ENCODE results near the gene SNAP29.
"Not testable (repeated sequence)": the region's sequence is repeated elsewhere in the genome, so short reads cannot be mapped to it uniquely, and the experiment has no call there.

Gene SNAP29

DNA sequence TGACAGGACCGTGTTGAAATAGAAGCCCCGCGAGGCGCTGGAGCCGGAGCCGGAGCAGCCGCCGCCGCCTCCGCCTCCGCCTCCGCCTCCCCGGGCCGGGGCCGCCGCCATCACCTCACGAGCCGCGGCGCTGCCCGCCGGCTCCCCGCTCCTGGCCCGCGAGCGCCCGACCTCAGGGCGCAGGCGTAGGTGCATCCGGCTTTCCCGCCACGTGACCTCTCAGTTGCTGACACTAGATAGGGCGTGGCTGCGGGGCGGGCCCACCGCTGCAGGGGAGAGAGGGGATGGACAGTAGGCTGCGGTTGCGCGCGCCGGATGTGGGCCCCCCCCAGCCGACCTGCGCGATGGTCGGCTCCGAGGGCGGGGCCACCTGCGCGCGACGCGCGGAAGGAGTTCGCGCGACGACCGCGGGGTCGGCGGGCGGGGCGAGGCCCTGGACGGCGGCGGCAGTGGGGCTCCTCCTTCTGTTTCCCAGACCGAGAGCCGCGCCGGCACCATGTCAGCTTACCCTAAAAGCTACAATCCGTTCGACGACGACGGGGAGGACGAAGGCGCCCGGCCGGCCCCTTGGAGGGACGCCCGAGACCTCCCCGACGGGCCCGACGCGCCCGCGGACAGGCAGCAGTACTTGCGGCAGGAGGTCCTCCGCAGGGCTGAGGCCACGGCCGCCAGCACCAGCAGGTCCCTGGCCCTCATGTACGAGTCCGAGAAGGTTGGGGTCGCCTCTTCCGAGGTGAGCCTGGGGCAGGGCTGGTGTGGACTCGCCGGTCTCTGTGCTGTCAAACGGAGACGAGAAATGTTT lies at the start of gene SNAP29, which contains the start of gene PI4KA:
Gene SNAP29, plus strand, starts transcription at position 393 of the 802 bp plus-strand sequence. Its CDS starts 104 bp downstream, at position 497.
Gene PI4KA, minus strand, starts transcription at position 197 of the 802 bp plus-strand sequence. Its CDS starts 86 bp downstream, at position 111.
- H3K9me3 Mint-ChIP-seq = no peaks in the 10 kb centered on the region
- peak within 1 kb of the TSS; percentile 87 for H3K4me3 Mint-ChIP-seq
- peaks cover 5% of the 10 kb centered on the region for H3K36me3 Mint-ChIP-seq (ENCODE audit: low read depth)
- ATAC-seq (peak; percentile 96), DNase-seq (peak; percentile 98)
- peak within 1 kb of the TSS; percentile 72 for H3K27ac Mint-ChIP-seq
- peaks cover 46% of the 10 kb centered on the region for H3K4me1 Mint-ChIP-seq
- no peaks in the 10 kb centered on the region for H3K27me3 Mint-ChIP-seq

DNA sequence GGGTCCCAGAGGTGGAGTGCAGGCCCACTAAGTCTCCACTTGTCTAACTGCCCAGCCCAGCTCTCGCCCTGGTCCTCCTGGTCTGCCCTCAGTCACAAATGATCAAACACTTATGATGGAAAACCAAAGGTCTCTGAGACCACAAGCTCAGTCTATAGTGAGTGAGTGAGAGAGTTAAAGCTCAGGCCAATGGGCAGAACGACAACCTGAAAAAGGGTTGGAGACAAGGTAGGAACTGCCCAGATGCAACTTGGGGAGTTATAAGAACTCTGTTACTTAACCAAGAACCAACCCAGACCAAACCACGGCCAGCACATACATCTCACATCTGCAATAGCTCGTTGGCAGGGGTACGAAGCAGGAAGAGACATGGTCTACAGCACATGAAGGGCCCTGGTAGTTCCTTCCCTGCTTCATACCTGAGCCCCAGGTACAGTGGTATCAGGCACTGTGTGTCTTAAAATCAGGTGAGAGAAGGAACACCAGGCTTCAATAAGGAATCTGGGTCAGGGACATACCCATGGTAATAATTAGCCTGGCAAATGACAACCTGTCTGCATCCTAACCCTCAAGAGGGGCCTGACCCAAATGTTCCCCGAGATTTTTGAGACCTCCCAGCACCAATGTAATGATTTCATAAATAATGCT lies 49.1 kb upstream of the SNAP29 start:
- Mint-ChIP-seq H3K27ac (no peak overlapping the region), H3K4me3 (no peak overlapping the region), H3K36me3 (ENCODE audit: low read depth) (peaks cover 41% of the 10 kb centered on the region), H3K4me1 (peaks cover 28% of the 10 kb centered on the region), H3K27me3 (no peaks in the 10 kb centered on the region), H3K9me3 (no peaks in the 10 kb centered on the region)
- DNase-seq = no peak
- ATAC-seq = no peak

DNA sequence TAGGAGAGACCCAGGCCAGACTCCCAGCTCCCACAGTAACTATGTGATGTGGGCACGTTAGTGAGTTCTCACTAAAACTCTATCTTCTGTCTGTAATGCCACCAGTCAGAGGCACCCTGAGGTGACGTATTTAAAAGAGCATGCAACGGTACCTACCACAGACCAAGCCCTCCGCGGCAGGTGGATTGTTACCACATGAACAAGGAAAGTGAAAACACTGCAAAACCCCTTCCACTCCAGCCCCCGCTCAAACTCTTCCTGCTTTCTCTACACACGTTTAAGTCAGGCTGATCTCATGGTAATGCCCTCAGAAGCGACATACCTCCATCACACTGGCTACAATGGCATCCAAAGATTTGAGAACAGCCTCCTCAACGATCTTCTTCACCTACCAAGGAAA lies 48.2 kb upstream of the SNAP29 start:
- Mint-ChIP-seq H3K36me3 (ENCODE audit: low read depth) (peaks cover 45% of the 10 kb centered on the region), H3K27me3 (no peaks in the 10 kb centered on the region), H3K4me3 (no peak overlapping the region), H3K4me1 (peaks cover 28% of the 10 kb centered on the region), H3K27ac (peak overlapping the region; percentile 76), H3K9me3 (no peaks in the 10 kb centered on the region)
- DNase-seq = peak; percentile 24
- peak; percentile 84 for ATAC-seq

- Mint-ChIP-seq H3K27ac (peak overlapping the region; percentile 76), H3K4me1 (peaks cover 24% of the 10 kb centered on the region), H3K27me3 (no peaks in the 10 kb centered on the region), H3K9me3 (no peaks in the 10 kb centered on the region), H3K4me3 (no peak overlapping the region), H3K36me3 (ENCODE audit: low read depth) (peaks cover 41% of the 10 kb centered on the region)
- ATAC-seq (peak; percentile 58), DNase-seq (peak; percentile 5)
Observed at GRCh38 chr22:20811171-20811570, 47.6 kb upstream of the SNAP29 start.

- no peak overlapping the region for H3K4me3 Mint-ChIP-seq
- ATAC-seq = no peak
- no peak overlapping the region for H3K27ac Mint-ChIP-seq
Observed at GRCh38 chr22:20811971-20812660, 46.7 kb upstream of the SNAP29 start.

DNA sequence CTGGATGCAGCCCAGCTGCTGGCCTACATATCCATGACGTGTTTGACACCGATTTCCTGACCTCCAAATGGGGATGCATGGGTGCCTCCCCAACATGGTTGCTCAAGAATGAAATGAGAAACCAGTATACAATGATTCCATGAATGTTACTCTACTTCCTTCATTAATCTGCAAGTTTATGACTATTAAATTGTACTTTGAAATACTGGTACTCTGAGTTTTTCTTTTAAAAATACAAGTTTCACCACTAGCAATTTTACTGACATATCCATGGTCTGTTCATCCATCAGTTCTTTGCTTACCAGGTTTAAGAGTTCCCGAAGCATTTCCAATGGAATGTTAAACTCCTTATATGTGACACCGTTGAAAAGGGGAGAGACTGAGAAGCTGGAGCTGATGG lies 45.8 kb upstream of the SNAP29 start:
- Mint-ChIP-seq H3K9me3 (no peaks in the 10 kb centered on the region), H3K4me1 (peaks cover 23% of the 10 kb centered on the region), H3K27me3 (no peaks in the 10 kb centered on the region), H3K4me3 (no peak overlapping the region), H3K36me3 (ENCODE audit: low read depth) (peaks cover 35% of the 10 kb centered on the region), H3K27ac (no peak overlapping the region)
- ATAC-seq = no peak
- DNase-seq = no peak

More at GRCh38 chr22:20811971-20812660, 46.7 kb upstream of the SNAP29 start:
- no peaks in the 10 kb centered on the region for H3K9me3 Mint-ChIP-seq
- peaks cover 23% of the 10 kb centered on the region for H3K4me1 Mint-ChIP-seq
- H3K27me3 Mint-ChIP-seq = no peaks in the 10 kb centered on the region
- no peak for DNase-seq
- H3K36me3 Mint-ChIP-seq (ENCODE audit: low read depth) = peaks cover 40% of the 10 kb centered on the region

GRCh38 chr22:20814221-20814808 lies 44.5 kb upstream of the SNAP29 start:
- Mint-ChIP-seq H3K4me3 (no peak overlapping the region), H3K27ac (peak overlapping the region; percentile 29), H3K36me3 (ENCODE audit: low read depth) (peaks cover 37% of the 10 kb centered on the region), H3K9me3 (no peaks in the 10 kb centered on the region), H3K4me1 (peaks cover 21% of the 10 kb centered on the region), H3K27me3 (no peaks in the 10 kb centered on the region)
- ATAC-seq = no peak
- no peak for DNase-seq

- DNase-seq = no peak
Observed at GRCh38 chr22:20815477-20816050, 43.2 kb upstream of the SNAP29 start.

GRCh38 chr22:20816559-20816958 lies 42.2 kb upstream of the SNAP29 start:
- no peaks in the 10 kb centered on the region for H3K9me3 Mint-ChIP-seq
- H3K36me3 Mint-ChIP-seq (ENCODE audit: low read depth) = peaks cover 25% of the 10 kb centered on the region
- no peak for ATAC-seq
- no peaks in the 10 kb centered on the region for H3K27me3 Mint-ChIP-seq
- H3K27ac Mint-ChIP-seq = no peak overlapping the region
- H3K4me1 Mint-ChIP-seq = peaks cover 5% of the 10 kb centered on the region
- no peak for DNase-seq
- no peak overlapping the region for H3K4me3 Mint-ChIP-seq

More at GRCh38 chr22:20815477-20816050, 43.2 kb upstream of the SNAP29 start:
- no peak for ATAC-seq
- Mint-ChIP-seq H3K27me3 (no peaks in the 10 kb centered on the region), H3K9me3 (no peaks in the 10 kb centered on the region), H3K4me1 (peaks cover 15% of the 10 kb centered on the region), H3K4me3 (no peak overlapping the region), H3K27ac (no peak overlapping the region), H3K36me3 (ENCODE audit: low read depth) (peaks cover 31% of the 10 kb centered on the region)

GRCh38 chr22:20818471-20818870 lies 40.3 kb upstream of the SNAP29 start:
- ATAC-seq = no peak
- Mint-ChIP-seq H3K4me3 (no peak overlapping the region), H3K9me3 (no peaks in the 10 kb centered on the region), H3K4me1 (peaks cover 2% of the 10 kb centered on the region), H3K36me3 (ENCODE audit: low read depth) (peaks cover 24% of the 10 kb centered on the region), H3K27me3 (no peaks in the 10 kb centered on the region), H3K27ac (no peak overlapping the region)
- DNase-seq = no peak

GRCh38 chr22:20819471-20819870 lies 39.3 kb upstream of the SNAP29 start:
- Mint-ChIP-seq H3K27me3 (no peaks in the 10 kb centered on the region), H3K4me3 (no peak overlapping the region), H3K9me3 (no peaks in the 10 kb centered on the region), H3K4me1 (no peaks in the 10 kb centered on the region), H3K36me3 (ENCODE audit: low read depth) (peaks cover 20% of the 10 kb centered on the region), H3K27ac (no peak overlapping the region)
- no peak for DNase-seq
- ATAC-seq = no peak

GRCh38 chr22:20821717-20822239 lies 37.0 kb upstream of the SNAP29 start:
- H3K9me3 Mint-ChIP-seq, ATAC-seq, H3K4me1 Mint-ChIP-seq, H3K27me3 Mint-ChIP-seq, H3K4me3 Mint-ChIP-seq, DNase-seq, H3K27ac Mint-ChIP-seq: not testable (repeated sequence)
- peaks cover 14% of the 10 kb centered on the region for H3K36me3 Mint-ChIP-seq (ENCODE audit: low read depth)

DNA sequence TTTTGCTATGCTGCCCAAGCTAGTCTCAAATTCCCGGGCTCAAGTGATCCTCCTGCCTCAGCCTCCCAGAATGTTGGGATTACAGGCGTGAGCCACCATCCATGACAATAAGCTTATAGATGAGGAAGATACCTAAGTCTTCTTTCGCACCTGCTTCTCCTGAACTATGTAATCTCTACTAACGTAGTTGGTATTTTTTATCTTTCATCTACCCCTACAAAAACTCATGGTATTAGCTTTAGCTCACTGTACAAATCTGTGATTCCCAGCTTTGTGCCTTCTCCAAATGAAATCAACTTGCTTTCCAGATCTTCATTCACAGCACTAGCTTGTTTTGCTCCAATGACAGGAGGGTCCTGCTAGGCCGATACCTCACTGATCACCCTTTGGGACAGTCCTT lies 36.6 kb upstream of the SNAP29 start:
- Mint-ChIP-seq H3K4me1 (no peaks in the 10 kb centered on the region), H3K4me3 (no peak overlapping the region), H3K27me3 (no peaks in the 10 kb centered on the region), H3K27ac (no peak overlapping the region), H3K9me3 (no peaks in the 10 kb centered on the region), H3K36me3 (ENCODE audit: low read depth) (peaks cover 13% of the 10 kb centered on the region)
- ATAC-seq (no peak), DNase-seq (no peak)

GRCh38 chr22:20823264-20823663 lies 35.5 kb upstream of the SNAP29 start:
- H3K4me3 Mint-ChIP-seq = no peak overlapping the region
- no peaks in the 10 kb centered on the region for H3K27me3 Mint-ChIP-seq
- H3K27ac Mint-ChIP-seq = no peak overlapping the region
- peaks cover 13% of the 10 kb centered on the region for H3K36me3 Mint-ChIP-seq (ENCODE audit: low read depth)
- no peaks in the 10 kb centered on the region for H3K9me3 Mint-ChIP-seq
- DNase-seq (no peak), ATAC-seq (no peak)
- no peaks in the 10 kb centered on the region for H3K4me1 Mint-ChIP-seq
